GM19025 (cell line): ENCODE data around the gene CBLN1.

Source experiments
- ATAC-seq: cut with Tn5 transposase; IDR thresholded peaks from one replicate; pipeline ENCODE4 v1.9.1; 2021; ENCODE audit warnings: mild to moderate bottlenecking, low read depth, moderate library complexity; ENCODE audit not compliant: unreplicated experiment

CBLN1 gene

DNA sequence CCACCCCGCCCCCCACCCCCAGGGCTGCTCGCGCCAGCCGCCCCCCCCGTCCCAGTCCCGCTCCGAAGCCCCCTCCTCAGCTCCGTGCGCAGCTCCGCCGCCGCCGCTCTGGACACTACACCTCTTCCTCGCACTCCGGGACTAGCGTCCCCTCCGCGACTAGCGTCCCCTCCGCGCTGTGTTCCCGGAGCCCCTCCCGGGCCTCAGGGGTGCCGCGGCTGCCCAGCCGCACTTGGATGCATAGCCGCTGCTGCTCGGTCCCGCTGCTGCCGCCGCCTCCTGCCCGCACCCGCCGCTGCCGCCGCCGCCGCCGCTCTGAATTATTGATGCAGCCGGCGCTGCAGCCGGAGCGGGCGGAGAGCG lies at the start of gene CBLN1:
TSS of gene CBLN1 (minus strand) at position 359 of the 363 bp plus-strand sequence. CDS start 373 bp downstream, outside the sequence.
- ATAC-seq = no peak

DNA sequence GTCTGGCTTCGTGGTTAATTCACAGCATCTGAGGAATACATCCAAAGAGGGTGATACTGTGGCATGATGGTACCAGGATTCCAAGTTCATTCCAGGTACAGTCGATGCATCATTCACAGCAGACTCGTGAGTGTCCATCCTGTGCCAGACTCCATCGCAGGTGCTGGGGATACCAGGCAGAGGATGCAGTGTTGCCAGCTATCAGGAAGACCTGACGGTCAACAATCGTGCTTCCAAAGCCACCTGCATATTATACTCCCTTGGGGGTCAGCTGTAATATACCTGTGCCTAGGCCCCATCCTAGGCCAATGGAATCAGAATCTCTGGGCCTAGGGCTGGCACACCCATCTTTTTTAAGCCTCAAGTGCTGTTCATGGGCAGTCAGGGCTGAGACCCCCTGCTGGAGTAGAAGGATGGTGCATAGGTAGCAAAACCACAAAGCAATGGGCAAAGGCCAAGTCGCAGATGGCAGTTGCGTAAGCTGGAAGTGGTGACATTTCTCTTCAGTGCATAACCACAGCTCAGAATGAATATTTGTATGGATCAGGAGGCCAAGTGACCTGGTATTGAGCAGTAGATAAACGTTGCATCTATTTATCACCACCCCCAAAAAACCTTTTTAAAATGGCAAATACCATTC lies 49.0 kb upstream of the CBLN1 start:
- no peak for ATAC-seq

DNA sequence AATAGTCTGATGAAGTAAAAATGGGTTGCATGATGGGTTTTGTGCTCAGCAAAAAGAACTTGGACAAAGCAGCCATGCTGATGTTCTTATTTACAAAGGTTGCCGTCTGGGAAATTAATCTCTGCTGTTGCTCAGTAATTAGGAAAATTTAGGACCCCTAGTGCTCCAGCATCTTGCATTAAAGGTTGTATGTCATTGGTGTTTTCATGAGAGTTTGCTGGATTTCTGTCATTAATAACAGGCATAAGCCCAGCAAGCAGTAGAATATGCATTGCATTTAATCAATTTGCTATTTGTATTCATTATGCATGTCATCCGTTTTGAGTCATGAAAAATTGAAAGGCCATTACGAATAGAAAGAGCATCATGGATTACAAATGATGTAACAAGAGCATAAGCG lies 46.7 kb upstream of the CBLN1 start:
- no peak for ATAC-seq

DNA sequence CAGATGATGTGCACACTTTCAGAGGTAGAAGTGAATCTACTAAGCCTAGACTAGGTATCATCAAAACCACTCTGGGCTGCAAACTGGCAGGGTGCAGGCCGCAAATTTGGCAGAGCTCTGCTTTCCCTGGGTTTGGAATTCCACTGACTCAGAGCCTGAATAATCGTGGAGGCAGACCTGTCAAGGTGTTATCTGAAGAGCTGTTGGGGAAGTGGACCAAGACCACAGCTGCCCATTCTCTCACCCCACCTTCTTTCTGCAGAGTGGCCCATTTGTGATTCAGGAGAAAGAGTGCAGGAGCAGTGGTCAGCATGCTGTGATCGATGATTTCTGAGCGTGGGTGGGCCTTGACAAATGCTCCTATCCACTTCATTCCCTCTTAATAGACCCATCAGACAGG lies 45.8 kb upstream of the CBLN1 start:
- ATAC-seq = no peak

DNA sequence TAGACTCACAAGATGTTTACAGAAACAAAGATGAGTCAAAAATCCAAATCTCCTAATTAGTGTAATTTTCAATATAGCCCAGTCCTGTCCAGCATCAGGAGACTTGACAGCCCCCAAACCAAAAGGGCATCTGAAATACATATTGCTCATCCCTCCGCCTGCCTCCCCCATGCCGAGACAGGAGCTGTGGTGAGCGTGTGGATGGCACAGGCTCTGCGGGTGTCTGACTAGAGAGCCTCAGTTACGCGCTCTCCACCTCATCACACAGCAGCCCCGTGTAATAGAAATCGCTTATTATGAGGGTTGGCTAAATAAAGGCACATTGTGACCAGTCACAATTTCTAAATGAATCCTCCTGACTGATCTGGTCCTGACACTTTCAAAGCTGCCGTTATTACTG lies 43.1 kb upstream of the CBLN1 start:
- no peak for ATAC-seq

DNA sequence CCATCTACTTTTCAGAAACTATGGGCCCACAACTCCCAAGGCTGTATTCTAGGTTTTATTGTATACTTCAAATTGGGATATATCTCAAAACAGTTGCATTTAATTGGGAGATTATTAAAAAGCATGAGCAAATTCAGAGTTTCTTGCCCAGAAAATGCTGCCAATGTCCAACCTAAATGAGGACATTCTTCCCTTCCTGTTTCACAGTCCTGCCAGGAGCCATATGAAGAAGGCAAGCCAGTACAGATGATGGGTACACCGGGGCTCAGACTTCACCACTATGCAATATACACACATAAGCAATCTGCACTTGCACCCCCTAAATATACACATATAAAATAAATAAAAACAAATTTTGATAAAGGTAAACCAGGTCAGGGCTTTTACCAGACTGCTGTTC lies 34.0 kb upstream of the CBLN1 start:
- no peak for ATAC-seq

DNA sequence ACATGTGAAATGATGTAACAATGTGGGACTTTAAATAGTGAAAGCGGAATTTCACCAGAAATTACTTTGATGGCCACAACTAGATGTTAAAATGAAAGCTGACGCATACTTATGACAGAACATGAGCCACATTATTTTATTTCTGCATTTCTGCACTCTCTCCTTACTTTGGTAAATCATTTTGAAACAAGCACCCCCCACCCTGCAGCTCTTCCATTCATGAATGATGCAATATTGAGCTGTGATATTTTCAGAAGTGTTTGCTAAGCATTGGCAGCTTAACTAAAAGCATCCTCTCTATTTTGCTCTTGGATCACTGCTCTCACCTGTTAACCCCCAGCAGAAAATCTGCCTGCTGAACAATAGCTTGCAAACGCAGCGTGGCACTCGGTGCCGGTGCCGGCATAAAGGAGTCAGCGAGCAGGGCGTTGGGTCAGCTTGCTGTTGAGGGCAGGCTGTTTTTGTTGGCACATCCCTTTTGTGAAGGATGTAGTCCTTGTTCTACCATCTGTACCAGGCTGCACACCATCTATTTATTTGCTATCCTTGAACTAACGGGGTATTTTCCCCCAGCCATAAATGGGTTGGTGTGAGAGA lies 30.8 kb upstream of the CBLN1 start:
- ATAC-seq = no peak

DNA sequence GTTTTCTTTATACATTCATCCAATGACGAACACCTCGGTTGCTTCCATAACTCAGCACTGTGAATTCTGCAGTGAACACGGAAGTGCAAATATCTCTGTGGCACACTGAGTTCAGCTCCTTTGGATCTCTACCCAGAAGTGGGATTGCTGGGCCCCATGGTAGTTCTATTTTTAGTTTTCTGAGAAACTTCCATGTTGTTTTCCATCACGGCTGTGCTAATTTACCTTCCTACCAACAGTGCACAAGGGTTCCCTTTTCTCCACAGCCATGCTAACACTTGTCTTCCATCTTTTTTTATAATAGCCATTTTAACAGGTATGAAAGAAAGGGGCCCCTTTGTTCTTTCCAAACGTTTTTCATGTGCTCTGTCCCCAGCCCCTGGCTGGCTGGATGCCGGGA lies 30.2 kb upstream of the CBLN1 start:
- ATAC-seq = no peak

DNA sequence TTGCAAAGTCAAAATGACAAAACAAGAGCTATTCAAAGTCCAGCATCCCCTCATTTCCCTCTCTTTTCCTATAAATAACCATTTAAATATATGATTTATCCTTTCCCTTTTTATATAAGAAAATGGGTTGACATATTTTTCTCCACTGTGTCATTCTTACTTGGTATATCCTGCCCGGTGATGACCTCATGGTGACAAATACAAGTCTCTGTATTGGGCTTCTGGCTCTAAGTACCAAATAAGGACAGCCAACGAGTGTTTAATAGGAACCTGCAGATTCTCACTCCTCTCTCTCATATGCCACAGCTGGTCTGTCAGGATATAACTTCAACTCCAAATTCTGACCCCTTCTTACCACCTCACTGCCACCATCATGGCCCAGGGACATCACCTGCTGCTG lies 25.5 kb upstream of the CBLN1 start:
- no peak for ATAC-seq

DNA sequence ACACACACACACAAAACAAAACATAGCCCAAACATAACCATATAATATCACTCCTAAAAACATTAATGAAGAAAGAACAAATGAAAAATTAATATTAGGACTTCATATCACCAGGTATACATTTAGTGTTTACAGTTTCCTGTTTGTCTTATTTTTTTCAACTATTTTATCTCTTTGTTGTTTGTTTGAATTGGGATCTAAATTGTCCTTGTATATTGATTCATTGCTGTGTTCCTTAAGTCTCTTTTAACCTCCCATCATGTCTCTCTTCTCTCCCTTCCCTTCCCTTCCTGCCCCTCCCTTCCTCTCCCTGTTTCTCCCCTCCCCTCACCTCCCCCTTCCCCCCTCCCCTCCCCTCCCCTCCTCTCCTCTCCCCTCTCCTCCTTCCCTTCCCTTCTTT lies 23.8 kb upstream of the CBLN1 start:
- ATAC-seq = no peak

DNA sequence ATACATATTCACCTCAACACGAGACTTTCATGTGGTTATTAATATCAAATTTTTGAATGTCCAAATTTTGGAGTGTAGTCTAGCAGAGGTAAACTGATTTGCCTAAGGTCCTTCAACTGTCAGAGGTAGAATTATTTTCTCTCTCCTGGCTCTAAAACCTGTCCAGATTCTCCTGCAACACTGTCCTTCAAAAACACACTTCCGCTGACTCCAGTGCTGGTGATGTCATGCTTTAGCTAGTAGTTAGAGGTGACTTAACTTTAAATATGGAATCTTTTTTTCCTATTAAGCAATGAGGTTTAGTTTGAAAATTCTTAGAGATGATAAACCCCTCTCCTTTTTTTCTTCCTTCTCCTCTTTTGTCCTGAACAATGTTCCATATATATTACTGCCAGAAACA lies 10.8 kb upstream of the CBLN1 start:
- no peak for ATAC-seq

DNA sequence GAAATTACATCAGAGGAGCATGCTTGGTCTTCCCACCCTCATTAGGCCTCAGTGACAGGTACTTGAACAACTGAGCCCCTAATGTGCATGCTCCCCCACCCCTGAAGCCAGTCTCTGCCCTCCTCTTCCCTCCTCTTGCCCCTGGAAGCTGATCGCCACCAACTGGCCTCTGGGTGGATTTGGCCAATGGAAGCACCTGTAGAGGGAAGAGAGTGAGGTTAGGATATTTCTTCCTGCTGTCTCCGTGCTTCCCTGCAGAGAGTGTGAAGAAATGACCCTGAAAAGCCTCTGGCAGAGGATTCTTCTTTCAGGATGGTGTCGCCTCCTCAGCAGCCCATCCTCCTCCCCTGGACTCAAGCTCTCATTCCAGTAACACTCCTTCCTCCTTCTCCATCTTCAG lies 5.9 kb upstream of the CBLN1 start:
- ATAC-seq = no peak

DNA sequence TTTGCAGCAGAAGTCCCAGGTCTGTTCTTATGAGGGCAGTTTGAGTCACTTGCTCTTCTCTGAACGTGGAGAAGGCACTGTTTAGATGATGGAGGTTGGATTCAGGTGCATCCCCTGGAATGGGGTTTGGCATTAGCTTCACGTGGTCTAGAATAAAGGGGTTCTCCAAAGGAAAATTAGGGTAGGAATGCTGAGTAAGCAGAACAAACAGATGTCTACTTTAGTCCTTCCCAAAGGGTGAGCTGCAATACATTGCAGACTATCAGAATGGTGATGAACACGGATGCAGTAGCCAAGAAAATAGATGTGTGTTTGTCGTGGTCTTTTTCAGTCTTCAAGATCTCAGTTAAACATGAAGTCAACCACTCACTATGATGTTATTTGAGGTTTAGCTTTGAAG lies 3.3 kb upstream of the CBLN1 start:
- no peak for ATAC-seq

DNA sequence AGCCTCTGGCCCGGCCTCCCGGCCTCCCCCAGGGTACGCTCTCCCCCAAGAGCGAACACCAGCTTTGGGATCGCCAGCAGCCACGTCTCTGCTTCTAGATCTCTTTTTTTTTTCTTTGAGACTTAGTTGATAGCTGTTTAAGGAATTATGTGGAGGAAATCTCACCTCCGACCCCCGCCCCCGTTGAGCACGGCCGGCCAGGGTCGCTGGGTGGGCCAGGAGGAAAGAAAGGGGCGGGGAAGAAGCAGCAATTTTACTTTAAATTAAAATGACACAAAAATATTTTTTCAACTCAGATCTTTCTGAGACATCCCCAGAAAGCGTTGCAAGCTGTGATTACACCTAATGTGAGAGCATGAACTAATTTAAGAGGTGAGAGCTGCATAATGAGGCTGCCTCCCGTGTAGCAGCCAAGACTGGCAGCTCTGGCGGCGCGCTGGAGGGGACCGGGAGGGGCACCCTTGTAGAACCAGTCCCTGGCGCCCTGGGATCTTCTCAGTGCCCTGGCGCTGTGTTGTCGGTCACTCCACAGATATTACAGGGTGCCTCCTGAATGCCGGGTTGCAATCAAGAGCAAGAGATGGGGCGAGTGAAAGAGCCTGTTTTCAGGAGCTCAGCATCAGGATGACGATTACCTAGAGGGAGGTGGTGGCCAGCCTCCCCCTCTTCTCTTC lies 1.9 kb upstream of the CBLN1 start:
- ATAC-seq = no peak

DNA sequence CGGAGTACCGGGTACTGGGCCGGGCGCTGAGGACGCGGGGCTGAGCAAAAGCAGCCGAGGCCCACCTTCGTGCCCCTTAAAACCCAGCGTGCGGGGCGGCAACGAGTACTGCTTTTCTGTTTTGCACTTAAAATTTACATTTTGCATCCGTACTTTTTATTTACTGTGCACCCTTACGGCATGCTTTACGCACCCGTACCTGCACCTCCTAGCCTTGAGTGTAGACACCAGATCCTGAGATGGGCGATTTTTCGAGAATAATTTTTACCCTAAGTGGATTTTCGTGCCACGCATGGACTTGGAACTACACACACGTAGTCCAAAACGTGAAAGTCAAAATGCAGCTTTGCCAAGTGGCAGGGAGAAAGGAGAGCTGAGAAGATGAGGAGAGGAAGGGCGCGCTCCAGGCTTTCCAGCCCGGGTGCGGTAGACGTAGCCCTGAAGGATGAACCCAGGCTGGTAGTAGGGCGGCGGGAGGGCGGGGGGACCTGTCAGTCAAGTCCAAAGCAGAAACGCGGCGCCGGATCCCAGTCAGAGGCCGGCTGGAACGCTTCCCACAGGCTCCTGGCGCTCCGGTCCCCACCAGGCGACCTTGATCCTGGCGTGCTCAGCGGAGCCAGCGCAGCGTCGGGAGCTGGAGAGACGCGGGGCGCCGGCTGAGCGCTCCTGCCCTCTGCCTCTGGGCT lies 1.2 kb upstream of the CBLN1 start:
- ATAC-seq = no peak

DNA sequence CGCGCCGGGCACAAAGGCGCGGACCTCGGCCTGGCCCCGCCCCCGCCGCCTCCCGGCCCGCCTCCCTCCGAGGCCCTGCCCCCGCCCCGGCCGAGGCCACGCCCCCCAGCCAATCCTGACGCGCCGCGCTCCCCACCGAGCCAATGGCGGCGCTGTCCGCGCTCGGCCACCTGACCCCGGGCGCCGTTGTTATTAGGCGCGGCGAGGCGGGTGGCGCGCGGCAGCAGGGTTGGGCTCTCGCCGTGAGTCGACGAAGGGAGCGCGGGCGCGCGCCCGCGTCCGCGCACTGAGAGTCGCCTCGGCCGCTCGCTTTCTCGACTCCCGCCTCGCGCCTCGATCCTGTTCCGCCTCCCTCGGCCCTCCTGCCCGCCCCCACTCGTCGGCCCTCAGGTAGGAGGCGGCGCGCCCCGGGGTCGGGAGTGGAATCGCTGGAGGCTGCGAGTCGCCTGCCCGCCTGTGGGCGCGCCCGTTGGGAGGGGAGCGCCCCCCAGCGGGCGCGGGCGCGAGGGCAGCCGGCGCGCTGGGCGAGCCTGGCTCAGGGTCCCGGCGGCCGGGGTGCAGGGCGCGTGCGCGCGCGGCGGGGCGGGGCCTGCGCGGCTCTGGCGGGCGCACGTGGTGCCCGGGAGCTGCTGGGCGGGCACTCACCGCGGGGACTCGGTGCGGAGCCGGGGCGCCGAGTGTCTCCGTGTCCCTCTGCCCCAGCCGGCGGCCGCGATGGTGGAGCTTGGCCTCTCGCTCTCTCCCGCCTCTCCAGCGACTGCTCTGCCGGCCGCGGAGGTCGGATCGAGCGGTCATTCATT lies 405 bp upstream of the CBLN1 start:
- ATAC-seq = peak; percentile 92

DNA sequence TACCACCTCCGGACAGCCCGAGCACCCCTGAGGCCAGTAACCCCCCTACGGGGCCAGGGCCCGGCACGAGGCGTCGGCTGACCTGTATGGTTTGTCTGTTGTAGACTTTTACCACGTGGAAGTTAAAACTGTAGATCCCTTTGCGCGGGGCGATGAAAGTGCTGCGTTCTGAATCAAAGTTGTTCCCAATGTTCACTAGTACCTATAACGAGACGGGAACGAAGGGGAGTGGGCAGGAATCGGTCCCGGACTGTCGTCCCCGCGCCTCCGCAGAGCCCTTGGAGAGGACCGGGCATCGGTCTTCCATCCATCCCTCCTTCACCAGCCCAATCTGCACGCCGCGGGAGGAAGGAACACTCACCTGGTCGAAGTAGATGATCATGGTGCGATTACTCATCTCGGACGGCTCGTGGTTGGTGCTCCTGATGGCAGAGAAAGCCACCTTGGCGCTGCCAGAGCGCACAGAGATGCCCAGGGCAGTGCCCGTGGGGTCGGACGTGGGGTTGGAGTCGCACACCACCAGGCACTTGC lies 732 bp downstream of the CBLN1 start:
- no peak for ATAC-seq

DNA sequence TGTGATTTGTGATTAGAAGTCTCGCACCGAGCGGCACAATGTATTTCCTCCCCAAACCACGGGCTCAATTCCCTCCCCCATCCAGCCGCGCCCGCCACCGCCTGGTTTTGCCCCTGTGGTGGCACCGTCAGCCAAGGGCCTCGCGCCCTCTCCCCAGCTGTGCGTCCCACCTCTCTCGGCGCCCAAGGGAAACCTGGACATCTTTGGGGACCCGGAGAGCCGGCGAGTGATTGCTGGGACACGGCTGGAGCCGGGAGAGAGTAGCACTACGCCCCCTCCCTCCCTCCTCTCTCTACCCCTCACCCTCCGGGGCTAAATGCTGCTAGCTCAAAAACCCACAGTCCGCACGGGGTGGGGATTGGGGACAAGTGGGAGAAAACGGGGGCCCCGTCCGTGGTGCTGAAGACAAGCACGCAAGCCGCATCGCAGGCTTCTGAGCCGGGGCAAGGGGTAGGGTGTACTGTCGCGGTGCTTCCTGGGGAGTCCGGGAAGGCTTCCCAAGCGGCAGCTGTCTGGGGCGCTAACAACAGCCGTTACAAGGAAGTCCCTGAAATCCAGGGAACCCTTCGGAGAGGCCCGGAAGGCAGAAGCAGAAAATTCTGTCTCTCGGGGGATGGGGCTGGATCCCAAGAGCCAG lies 1.4 kb downstream of the CBLN1 start:
- no peak for ATAC-seq

DNA sequence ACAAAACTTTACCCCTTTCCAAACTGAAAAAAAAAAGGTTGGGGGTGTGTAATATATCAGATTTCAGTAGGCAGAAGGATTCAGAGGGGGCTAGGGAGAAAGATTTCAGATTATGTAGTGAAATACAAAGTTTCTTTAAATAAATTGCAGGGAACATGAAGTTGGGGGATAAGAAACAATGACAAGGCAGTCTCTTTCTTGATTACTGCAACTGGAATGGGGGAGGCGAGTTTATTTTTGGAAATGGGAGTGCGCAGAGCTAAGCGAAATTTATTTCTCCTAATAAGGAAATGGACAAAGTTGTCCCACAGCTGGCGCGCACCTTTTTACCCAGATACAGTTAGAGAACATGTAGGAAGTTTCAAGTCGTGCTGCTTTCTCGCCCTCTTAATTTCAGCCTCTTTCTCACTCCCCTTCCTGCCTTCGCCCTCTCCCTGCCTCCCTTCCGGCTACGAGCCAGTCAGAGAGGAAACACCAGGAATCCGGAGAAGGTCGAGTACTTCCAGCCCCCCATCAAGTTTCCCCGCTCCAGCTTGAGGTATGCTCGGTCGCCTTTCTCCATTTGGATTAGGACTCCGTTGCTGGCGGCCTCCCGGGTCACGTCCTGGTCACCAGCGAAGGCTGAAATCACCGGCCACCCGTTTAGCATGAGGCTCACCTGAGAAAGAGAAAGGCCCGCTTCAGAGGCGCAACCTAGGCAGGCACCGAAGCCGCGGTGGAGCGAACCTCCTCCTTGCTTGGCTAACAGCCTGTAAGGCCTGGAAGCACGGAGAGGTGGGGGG lies 2.5 kb downstream of the CBLN1 start:
- no peak for ATAC-seq

DNA sequence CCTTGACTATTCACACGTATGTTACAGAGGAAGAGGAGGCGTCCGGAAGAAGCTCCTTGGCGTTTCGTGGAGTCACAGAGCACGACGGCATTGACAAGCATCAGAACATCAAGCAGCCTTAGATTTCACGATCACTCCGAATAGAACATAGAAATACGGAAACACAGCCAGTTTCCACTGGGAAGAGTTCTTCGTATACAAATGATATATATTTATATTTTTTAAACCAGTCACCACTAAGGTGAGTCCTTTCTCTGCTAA lies 3.1 kb downstream of the CBLN1 start:
- no peak for ATAC-seq
